ENCODE data around the gene ARPIN. TPM values are rescaled to one million over a fixed set of nuclear protein-coding genes. Genes with fewer than 3 reads are reported as not detected.

Gene ARPIN
- total RNA-seq, 1 experiment from 2014 or later = 8.8 TPM

GRCh38 chr15:89899951-89900567, 12.7 kb downstream of the ARPIN start:
- H3K79me2 ChIP-seq (ENCODE audit: insufficient read depth, low read length) = no peaks in the 10 kb centered on the region
- intact Hi-C loops (cut with micrococcal nuclease) = no loop called here
- H3K9ac ChIP-seq (ENCODE audit: low read length) = no peak overlapping the region
- H4K20me1 ChIP-seq (ENCODE audit: insufficient read depth) = no peaks in the 10 kb centered on the region
- no peak overlapping the region for H3K27ac ChIP-seq (ENCODE audit: low read depth, low read length)
- no peaks in the 10 kb centered on the region for H3K9me2 ChIP-seq (ENCODE audit: insufficient read depth)
- no peaks in the 10 kb centered on the region for H3K36me3 ChIP-seq (ENCODE audit: control insufficient read depth in 1 of 2, insufficient read depth in 2 of 2, low read length in 2 of 2)
- CTCF ChIA-PET = interaction anchor here (1.6 to 2.5 kb wide), 3 partner anchors 172 to 186 kb away, joined by 3 to 35 read pairs (median 15); no protein-coding TSS in a partner anchor
- peaks cover 0 to 7% of the 10 kb centered on the region in 2 experiments; a peak in 1 of 4 replicates for H3K4me1 ChIP-seq (ENCODE audit: control insufficient read depth in 1 of 2, insufficient read depth in 2 of 2, low read length in 2 of 2)
- no peak overlapping the region for H3K4me3 ChIP-seq (replicated peaks in 1 of 2; ENCODE audit: low read depth in 1 of 2, low read length in 2 of 2)
- H2AFZ ChIP-seq (ENCODE audit: low read depth, low read length, poor library complexity, severe bottlenecking) = no peak overlapping the region
- no peaks in the 10 kb centered on the region for H3K9me3 ChIP-seq (ENCODE audit: control insufficient read depth in 1 of 2, insufficient read depth in 1 of 2, low read depth in 1 of 2, low read length in 2 of 2)
- no peaks in the 10 kb centered on the region for H3K27me3 ChIP-seq (ENCODE audit: insufficient read depth, low read length)
- ATAC-seq (no peak), DNase-seq (ENCODE audit: low read depth, low spot score) (no peak)
- BruUV-seq (replicated peaks) = no TSS peak
- TF ChIP-seq RAD21 (IDR thresholded peaks at IDR 0.05; ENCODE audit: low read depth) = no peak
- TF ChIP-seq FOSL1 (IDR thresholded peaks at IDR 0.05; ENCODE audit: low read depth) = no peak
- no peak for TF ChIP-seq ATF3 (IDR thresholded peaks at IDR 0.05)
- TF ChIP-seq YY1 (IDR thresholded peaks at IDR 0.05; ENCODE audit: extremely low read depth, insufficient replicate concordance, low read depth, low read length) = no peak
- no peak for TF ChIP-seq ELF1 (IDR thresholded peaks at IDR 0.05; ENCODE audit: borderline replicate concordance, low read depth)
- TF ChIP-seq JUND (IDR thresholded peaks at IDR 0.05) = no peak
- no peak for TF ChIP-seq CEBPB (IDR thresholded peaks at IDR 0.05; ENCODE audit: low read depth)
- TF ChIP-seq EZH2phosphoT487 (IDR thresholded peaks at IDR 0.05; ENCODE audit: borderline replicate concordance) = no peak
- TF ChIP-seq SIN3A (IDR thresholded peaks at IDR 0.05; ENCODE audit: low read depth) = no peak
- TF ChIP-seq POLR2A (IDR thresholded peaks at IDR 0.05; ENCODE audit: borderline replicate concordance, extremely low read depth, insufficient read depth, insufficient read length) = no peak
- TF ChIP-seq SP1 (IDR thresholded peaks at IDR 0.05; ENCODE audit: low read depth) = no peak
- no peak for TF ChIP-seq ZFX (IDR thresholded peaks at IDR 0.05)
- no peak for TF ChIP-seq EGR1 (IDR thresholded peaks at IDR 0.05; ENCODE audit: low read depth)
- TF ChIP-seq ZNF274 (IDR thresholded peaks at IDR 0.05; ENCODE audit: low read depth, low read length) = no peak
- no peak for TF ChIP-seq SRF (IDR thresholded peaks at IDR 0.05; ENCODE audit: low read depth)
- RAD21 ChIA-PET (ENCODE audit: low non-redundant PET in 1 of 2, low total read pairs in 2 of 2, uncharacterized antibody in 2 of 2, unreplicated experiment in 2 of 2) = interaction anchor here in 1 of 2 experiments (0.6 kb wide), 1 partner anchor 97 kb away, joined by 4 read pairs; no protein-coding TSS in a partner anchor
- H3K4me2 ChIP-seq (ENCODE audit: low read length) = no peak overlapping the region
- POLR2A ChIA-PET = no interaction called here
